Brain microvascular endothelial cell (primary cell): ENCODE data around the gene SSBP3.
A peak's percentile ranks its signal among the peaks of the same experiment; 100 is the strongest.
"Not testable (repeated sequence)": the region's sequence is repeated elsewhere in the genome, so short reads cannot be mapped to it uniquely, and the experiment has no call there.

ENCODE experiments used
- DNase-seq: peaks from one replicate; pipeline ENCODE4 v3.0.0-alpha.2; 2020
- H3K27ac ChIP-seq: fragments of 250-450 bp; sonication (Bioruptor Pico); 2 replicates; pipeline ENCODE4 v1.5.1; 2020; ENCODE audit warnings: mild to moderate bottlenecking, moderate library complexity
- H3K27me3 ChIP-seq: fragments of 250-450 bp; sonication (Bioruptor Pico); replicated peaks from 2 replicates; pipeline ENCODE4 v1.5.1; 2020; ENCODE audit warnings: mild to moderate bottlenecking
- H3K36me3 ChIP-seq: fragments of 250-450 bp; sonication (Bioruptor Pico); replicated peaks from 2 replicates; pipeline ENCODE4 v1.5.1; 2020; ENCODE audit warnings: mild to moderate bottlenecking
- H3K4me3 ChIP-seq: 2 replicates; pipeline ENCODE4 v1.5.1; 2011; ENCODE audit warnings: low read depth, mild to moderate bottlenecking, control low read depth, low read length, moderate library complexity
- CTCF ChIP-seq: IDR thresholded peaks from 2 replicates; pipeline ENCODE4 v1.5.1; 2011; ENCODE audit warnings: low read depth, mild to moderate bottlenecking, moderate library complexity, low read length, control low read depth, inconsistent platforms; ENCODE audit errors: missing control alignments
- in situ Hi-C: cut with HindIII; loops from 2 replicates; pipeline ENCODE4 v1.10.0; 2017; ENCODE audit warnings: low sequenced_read_pairs, low pct_ligation_motif_present

The SSBP3 gene

GRCh38 chr1:54220004-54220811 is 186.0 kb downstream of the SSBP3 start:
- H3K36me3 ChIP-seq: peaks cover 38% of the 10 kb centered on the region
- no peaks in the 10 kb centered on the region for H3K27me3 ChIP-seq
- in situ Hi-C loops: no loop called here
- peak; percentile 25 for DNase-seq
- no peak for TF ChIP-seq CTCF
- no peak overlapping the region for H3K4me3 ChIP-seq
- H3K27ac ChIP-seq: peak overlapping the region; percentile 10

- DNase-seq: no peak
- Histone ChIP-seq H3K4me3 (no peak overlapping the region), H3K27me3 (no peaks in the 10 kb centered on the region), H3K36me3 (peaks cover 43% of the 10 kb centered on the region), H3K27ac (no peak overlapping the region)
- in situ Hi-C loops: no loop called here
- TF ChIP-seq CTCF: no peak
Observed at GRCh38 chr1:54219688-54220003, 186.5 kb downstream of the SSBP3 start.

GRCh38 chr1:54218883-54219687 is 187.1 kb downstream of the SSBP3 start:
- Histone ChIP-seq H3K4me3 (no peak overlapping the region), H3K27ac (no peak overlapping the region), H3K27me3 (no peaks in the 10 kb centered on the region), H3K36me3 (peaks cover 49% of the 10 kb centered on the region)
- no peak for DNase-seq
- TF ChIP-seq CTCF: no peak
- in situ Hi-C loops: no loop called here

GRCh38 chr1:54215523-54215922 is 190.7 kb downstream of the SSBP3 start:
- H3K4me3 ChIP-seq: no peak overlapping the region
- peaks cover 77% of the 10 kb centered on the region for H3K36me3 ChIP-seq
- H3K27me3 ChIP-seq: no peaks in the 10 kb centered on the region
- in situ Hi-C loops: no loop called here
- no peak overlapping the region for H3K27ac ChIP-seq
- DNase-seq: no peak
- no peak for TF ChIP-seq CTCF

- Histone ChIP-seq H3K4me3 (no peak overlapping the region), H3K36me3 (peaks cover 84% of the 10 kb centered on the region), H3K27me3 (no peaks in the 10 kb centered on the region), H3K27ac (no peak overlapping the region)
- no peak for TF ChIP-seq CTCF
- in situ Hi-C loops: no loop called here
- DNase-seq: no peak
Observed at GRCh38 chr1:54212872-54213271, 193.3 kb downstream of the SSBP3 start.

GRCh38 chr1:54207896-54208295 is 198.3 kb downstream of the SSBP3 start:
- H3K27ac ChIP-seq, in situ Hi-C loops, H3K4me3 ChIP-seq, DNase-seq, H3K27me3 ChIP-seq: not testable (repeated sequence)
- peaks cover 58% of the 10 kb centered on the region for H3K36me3 ChIP-seq
